ENCODE results near the gene ATRIP. TPM values are rescaled to one million over a fixed set of nuclear protein-coding genes. Genes with fewer than 3 reads are reported as not detected.
A peak's percentile ranks its signal among the peaks of the same experiment; 100 is the strongest.

The ATRIP gene
- total and polyA plus RNA-seq, 12 donors = 2.2 to 5.4 (median 3.8) TPM

DNA sequence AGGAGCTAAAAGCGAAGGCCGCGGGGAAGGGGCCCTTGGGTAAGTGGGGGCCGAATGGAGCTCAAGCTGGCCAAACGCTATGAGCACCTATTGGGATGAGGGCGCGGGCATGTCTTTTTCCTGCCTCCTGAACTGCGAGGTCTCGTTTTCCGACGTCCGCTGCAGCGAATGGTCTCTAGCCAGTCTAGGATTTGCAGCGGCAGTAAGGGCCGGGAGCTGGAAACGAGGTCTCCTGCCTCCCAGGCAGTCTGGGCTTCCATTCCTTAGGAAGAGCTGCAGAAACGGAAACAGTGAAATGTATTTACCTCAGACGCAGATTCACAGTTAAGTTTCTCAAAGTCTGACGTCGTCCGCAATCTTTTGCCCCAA is 6.0 kb upstream of the ATRIP start:
- intact Hi-C loops (cut with DNase I) = no loop called here
- peaks cover 0 to 40% (median 5%) of the 10 kb centered on the region in 9 donors for H3K36me3 ChIP-seq
- no peak for DNase-seq
- peak in 6 of 8 donors; percentile 1 to 12 (median 8) for ATAC-seq
- peak overlapping the region; percentile 71 to 99 (median 88) for H3K4me3 ChIP-seq
- H3K27ac ChIP-seq = peak overlapping the region; percentile 68 to 98 (median 96)
- H3K9me3 ChIP-seq = no peaks in the 10 kb centered on the region
- peaks cover 0 to 40% (median 29%) of the 10 kb centered on the region in 9 donors for H3K4me1 ChIP-seq
- 1% methylated on average over 21 of the region's 21 CpGs for WGBS, 2 donors
- H3K27me3 ChIP-seq = no peaks in the 10 kb centered on the region
- TF ChIP-seq, protein P1, sequence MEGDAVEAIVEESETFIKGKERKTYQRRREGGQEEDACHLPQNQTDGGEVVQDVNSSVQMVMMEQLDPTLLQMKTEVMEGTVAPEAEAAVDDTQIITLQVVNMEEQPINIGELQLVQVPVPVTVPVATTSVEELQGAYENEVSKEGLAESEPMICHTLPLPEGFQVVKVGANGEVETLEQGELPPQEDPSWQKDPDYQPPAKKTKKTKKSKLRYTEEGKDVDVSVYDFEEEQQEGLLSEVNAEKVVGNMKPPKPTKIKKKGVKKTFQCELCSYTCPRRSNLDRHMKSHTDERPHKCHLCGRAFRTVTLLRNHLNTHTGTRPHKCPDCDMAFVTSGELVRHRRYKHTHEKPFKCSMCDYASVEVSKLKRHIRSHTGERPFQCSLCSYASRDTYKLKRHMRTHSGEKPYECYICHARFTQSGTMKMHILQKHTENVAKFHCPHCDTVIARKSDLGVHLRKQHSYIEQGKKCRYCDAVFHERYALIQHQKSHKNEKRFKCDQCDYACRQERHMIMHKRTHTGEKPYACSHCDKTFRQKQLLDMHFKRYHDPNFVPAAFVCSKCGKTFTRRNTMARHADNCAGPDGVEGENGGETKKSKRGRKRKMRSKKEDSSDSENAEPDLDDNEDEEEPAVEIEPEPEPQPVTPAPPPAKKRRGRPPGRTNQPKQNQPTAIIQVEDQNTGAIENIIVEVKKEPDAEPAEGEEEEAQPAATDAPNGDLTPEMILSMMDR (IDR thresholded peaks at IDR 0.05) = no peak

DNA sequence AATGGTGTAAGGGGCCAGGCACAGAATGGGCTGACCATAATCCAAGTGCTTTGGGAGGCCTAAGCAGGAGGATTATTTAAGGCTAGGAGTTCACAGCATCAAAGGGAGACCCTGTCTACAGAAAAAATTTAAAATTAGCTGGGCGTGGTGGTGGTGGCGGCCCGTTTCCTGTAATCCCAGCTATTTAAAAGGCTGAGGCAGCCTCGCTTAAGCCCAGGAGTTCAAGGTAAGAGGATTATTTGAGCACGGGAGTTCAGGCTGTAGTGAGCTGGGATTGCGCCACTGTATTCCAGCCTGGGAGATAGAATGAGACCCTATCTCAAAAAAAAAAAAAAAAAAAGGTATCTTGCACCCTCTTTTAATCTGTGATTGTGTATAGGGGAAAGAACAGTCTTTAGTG is 4.6 kb upstream of the ATRIP start:
- H3K4me1 ChIP-seq = peaks cover 0 to 42% (median 35%) of the 10 kb centered on the region in 9 donors
- no peaks in the 10 kb centered on the region for H3K9me3 ChIP-seq
- DNase-seq = no peak
- no peaks in the 10 kb centered on the region for H3K27me3 ChIP-seq
- WGBS, 2 donors = 75 to 82% methylated on average over 6 of the region's 6 CpGs
- peaks cover 0 to 40% (median 5%) of the 10 kb centered on the region in 9 donors for H3K36me3 ChIP-seq
- TF ChIP-seq, protein P1 (IDR thresholded peaks at IDR 0.05) = no peak
- ATAC-seq = no peak
- intact Hi-C loops (cut with DNase I) = no loop called here
- peak overlapping the region in 4 of 10 donors; percentile 84 to 99 (median 88) for H3K4me3 ChIP-seq
- H3K27ac ChIP-seq = peak overlapping the region in 1 of 10 donors; percentile 96

DNA sequence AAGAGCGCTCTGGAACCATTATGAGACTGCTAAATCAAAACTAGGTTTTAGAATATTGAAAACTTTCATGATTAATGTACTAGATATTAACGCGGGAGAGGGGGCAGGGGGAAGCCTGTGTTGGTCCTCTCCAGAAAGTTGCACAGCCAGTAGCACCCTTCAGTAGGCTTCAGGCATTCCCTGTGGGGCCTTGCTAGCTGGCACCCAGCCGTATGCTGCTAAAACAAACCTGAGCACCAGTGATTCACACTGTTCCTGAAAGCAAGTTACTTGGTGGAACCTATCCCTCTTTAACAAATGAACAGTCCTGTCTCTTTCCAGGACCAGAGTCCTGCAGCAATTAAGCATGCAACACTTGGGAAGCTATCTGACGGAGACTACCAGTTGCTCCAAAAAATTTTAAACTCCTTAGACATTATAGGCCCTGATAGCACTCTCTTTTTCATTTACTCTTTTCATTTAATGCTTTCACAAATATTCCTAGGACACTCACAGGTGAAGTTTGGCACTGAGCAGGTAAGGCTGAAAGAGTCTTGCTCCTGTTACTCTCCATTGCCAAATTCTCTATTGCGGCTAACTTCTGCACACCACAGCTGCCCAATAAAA is 1.2 kb upstream of the ATRIP start:
- Histone ChIP-seq H3K27me3 (no peaks in the 10 kb centered on the region), H3K9me3 (no peaks in the 10 kb centered on the region), H3K27ac (peak overlapping the region in 2 of 10 donors; percentile 93), H3K36me3 (peaks cover 0 to 46% (median 5%) of the 10 kb centered on the region in 9 donors), H3K4me1 (peaks cover 4 to 45% (median 36%) of the 10 kb centered on the region in 9 donors), H3K4me3 (peak overlapping the region in 3 of 10 donors; percentile 77 to 91 (median 87))
- no peak for ATAC-seq
- no peak for DNase-seq
- intact Hi-C loops (cut with DNase I) = loop anchor here in 1 of 10 donors (5.0 kb wide), 1 partner anchor 112 kb away; the partner anchor contains the start of gene PFKFB4
- TF ChIP-seq, protein P1 (IDR thresholded peaks at IDR 0.05) = no peak
- 72 to 86% methylated on average over 6 of the region's 6 CpGs for WGBS, 2 donors

- intact Hi-C loops (cut with DNase I) = loop anchor here in 1 of 10 donors (5.0 kb wide), 1 partner anchor 111 kb away; the partner anchor contains the start of gene PFKFB4
- peaks cover 4 to 40% (median 31%) of the 10 kb centered on the region in 9 donors for H3K4me1 ChIP-seq
Measured at GRCh38 chr3:48446043-48446424, 503 bp upstream of the ATRIP start.

More at GRCh38 chr3:48446043-48446424, 503 bp upstream of the ATRIP start:
- TF ChIP-seq, protein P1 (IDR thresholded peaks at IDR 0.05) = no peak
- no peaks in the 10 kb centered on the region for H3K9me3 ChIP-seq
- H3K27ac ChIP-seq = peak overlapping the region; percentile 52 to 94 (median 90)
- 12 to 14% methylated on average over 6 of the region's 6 CpGs for WGBS, 2 donors
- peak overlapping the region; percentile 63 to 91 (median 78) for H3K4me3 ChIP-seq
- ATAC-seq (peak in 2 of 8 donors; percentile 2 to 3), DNase-seq (no peak)
- H3K36me3 ChIP-seq = peaks cover 0 to 53% (median 5%) of the 10 kb centered on the region in 9 donors
- H3K27me3 ChIP-seq = no peaks in the 10 kb centered on the region
